GM18502 (cell line): ENCODE data around the gene DLL1.

Experiments
- ATAC-seq: cut with Tn5 transposase; IDR thresholded peaks from one replicate; pipeline ENCODE4 v1.9.1; 2021; ENCODE audit warnings: mild to moderate bottlenecking; ENCODE audit not compliant: unreplicated experiment, poor library complexity

DLL1 gene

DNA sequence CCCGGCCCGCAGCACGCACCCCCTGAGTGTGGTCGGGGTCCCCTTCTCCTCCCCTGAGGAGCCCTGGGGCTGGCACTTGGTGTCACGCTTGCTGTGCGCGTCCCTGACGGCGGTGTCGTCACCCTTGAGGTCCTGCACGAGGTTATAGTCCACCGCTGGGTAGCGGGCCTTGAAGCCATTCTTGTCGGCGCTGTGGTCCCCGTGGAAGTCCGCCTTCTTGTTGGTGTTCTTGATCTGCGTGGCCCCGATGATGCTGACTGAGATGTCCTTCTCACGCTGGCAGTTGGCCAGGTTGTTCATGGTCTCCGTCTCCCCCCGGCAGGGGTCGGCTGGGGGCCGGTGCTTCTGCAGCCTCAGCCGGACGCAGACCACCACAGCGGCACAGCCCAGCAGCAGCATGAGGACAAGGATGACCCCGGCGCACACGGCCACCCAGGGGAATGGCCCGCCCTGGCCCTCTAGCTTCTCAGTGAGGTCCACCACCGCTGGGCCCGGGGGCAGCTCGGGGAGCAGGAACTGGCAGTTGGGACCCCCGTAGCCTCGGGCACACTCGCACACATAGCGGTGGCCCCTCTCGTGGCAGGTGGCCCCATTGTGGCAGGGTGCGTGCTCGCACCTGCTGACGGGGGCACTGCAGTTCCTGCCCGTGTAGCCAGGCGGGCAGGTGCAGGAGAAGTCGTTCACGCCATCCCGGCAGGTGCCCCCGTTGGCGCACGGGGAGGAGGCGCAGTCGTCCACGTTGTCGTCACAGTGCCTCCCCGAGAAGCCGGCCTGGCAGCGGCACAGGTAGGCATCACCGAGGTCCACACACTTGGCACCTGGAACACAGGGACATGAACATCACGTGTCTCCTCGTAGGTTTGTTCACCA, 7.4 kb downstream of the DLL1 start:
- no peak for ATAC-seq

DNA sequence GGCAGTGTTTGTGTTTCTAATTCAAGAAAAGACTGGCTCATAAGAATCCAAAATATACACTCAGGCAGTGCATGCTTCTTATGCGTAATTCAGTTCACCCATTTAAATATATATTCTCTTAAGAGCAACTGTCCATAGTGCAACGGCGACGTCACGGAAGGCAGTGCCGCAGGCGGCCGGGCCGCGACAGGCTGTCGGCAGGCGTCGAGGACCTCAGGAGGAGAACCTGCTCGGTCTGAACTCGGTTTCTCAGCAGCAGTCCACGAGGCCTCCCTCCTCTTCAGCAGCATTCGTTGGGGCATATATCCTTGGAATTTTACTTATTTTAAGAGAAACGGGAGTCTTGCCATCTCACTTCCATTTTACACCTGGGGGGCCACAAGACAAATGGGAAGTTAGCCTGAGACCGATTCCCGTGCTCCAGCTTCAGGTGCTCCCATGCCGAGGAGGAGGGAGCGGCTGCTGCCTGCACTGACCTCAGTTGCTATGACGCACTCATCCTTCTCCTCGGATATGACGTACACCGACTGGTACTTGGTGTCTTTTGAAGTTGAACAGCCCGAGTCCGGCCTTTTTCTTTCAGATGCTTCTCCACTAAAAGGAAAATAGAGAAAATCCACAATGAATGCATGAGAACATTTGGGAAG, 8.2 kb downstream of the DLL1 start:
- no peak for ATAC-seq

DNA sequence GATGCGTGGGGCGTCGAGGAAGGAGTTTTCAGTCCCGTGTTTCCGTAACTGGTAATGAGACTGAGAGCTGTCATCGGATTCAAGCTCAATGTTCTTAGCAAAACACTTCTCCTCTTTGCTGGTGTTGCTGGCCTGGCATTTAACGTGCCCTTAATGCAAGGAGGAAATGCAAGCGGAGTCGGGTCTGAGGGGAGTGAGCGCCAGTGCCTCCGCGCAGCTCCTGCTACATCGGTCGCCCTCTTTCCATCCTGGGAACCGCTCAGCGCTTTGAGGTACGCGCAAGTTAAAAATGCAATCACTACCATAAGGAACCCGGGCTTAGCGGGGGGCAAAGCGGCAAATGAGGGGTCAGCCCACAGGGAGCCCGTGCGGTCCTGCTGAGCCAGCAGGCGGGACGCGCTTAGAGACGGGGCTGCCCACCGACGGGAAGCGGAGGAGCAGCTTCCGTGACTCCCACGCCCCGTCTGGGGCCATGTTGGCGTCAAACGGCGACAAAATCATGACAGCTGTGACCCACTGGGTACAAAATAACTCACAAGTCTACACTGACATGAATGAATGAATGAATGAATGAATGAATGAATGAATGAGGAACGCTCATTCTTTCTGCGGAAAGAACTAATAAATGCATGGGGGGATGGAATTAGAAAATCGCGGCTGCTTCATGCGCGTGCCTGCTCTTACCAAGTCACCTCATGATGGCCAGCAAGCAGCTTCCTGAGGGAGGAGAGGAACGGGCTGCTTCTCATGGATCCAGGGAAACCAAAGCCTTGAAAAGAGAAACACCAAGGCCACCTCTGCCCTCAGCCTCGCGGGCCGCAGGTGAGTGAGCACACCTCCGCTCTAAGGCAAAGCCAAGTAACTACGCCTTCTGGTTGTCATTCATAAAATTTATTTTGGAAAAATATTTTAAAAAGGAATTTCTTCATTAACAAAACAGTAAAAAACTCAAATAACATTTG, 9.3 kb downstream of the DLL1 start:
- no peak for ATAC-seq

DNA sequence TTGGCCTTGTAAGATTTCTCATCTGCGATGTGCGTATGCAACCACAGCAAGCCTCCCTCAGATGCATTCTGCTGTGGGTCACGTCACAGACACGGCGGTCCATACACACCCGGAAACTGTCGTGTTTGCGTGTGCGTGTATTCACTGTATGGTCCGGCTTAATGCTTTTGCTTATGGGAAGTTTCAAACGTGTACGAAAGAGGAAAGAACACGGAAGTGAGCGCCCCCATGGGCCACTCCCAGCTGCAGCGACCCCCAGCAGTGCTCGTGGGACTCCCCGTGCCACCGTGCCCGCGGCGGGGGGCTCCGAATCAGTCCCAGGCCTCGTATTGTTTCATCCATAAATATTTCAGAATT, 10.2 kb downstream of the DLL1 start:
- ATAC-seq, result no peak

DNA sequence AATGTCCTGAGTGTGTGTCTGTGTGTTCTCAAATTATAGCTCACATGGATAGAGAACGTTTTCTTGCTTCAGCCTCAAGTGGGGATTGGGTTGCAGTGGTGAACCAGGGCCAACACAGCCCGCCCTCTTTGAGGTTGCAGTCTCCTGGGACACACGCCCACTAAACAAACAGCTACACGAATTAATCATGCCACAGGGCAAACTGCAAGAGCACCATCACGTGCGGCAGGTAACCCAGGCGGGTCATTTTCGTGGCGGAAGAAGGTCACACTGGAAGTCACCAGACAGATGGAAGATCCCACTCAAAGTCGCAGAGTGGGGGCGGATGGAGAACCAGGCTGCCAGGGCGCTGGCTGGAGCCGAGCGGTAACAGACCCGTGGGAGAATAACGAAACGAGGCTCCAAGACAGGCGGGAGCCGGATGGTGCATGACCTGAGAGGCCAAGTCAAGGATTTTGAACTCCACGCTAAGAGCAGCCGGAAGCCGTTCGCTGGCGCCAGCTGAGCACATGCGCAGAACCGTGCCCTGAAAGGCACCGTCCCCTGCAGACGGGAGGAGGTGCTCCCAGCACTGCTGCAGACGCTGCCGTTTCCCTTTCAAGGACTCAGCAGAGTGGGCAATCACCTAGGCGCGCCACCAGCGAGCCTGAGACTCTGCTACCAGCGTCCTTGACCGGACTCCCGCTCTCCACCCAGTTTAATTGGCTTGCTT, 10.7 kb downstream of the DLL1 start:
- ATAC-seq, result no peak

DNA sequence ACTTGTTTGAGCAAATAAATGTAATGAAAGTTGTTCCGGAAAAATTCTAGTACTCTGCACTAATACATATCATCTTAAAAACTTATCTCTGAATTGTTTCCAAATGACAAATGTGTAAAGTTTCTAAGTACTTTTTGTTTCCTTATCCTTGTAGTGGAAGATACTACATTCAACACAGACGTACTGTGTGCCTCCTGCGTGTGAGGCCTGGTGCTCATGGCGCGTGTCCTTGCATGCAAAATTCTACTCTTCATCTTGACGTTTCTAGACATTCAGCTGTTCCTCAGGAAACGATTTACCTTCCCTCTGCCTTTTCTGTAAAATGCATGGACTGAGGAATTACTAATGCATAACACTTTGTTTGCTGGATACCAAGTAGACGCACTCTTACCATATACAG, 11.5 kb downstream of the DLL1 start:
- ATAC-seq, result no peak

DNA sequence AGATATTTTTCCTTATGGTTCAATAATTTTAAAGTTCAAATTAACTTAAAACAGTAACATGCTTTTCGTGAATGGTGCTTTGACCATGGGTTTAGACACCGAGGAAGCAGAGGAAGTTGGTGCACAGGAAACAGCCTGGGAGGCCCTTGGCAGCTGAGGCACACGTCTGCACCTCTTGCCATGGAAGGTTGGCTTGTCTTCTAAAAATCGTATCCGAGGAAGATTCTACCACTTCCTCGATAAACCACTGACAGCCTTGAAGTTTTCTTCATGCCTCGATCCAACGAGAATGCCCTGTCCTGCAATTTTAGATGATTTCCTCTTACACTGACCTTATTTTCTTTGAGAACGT, 12.2 kb downstream of the DLL1 start:
- ATAC-seq, result no peak

DNA sequence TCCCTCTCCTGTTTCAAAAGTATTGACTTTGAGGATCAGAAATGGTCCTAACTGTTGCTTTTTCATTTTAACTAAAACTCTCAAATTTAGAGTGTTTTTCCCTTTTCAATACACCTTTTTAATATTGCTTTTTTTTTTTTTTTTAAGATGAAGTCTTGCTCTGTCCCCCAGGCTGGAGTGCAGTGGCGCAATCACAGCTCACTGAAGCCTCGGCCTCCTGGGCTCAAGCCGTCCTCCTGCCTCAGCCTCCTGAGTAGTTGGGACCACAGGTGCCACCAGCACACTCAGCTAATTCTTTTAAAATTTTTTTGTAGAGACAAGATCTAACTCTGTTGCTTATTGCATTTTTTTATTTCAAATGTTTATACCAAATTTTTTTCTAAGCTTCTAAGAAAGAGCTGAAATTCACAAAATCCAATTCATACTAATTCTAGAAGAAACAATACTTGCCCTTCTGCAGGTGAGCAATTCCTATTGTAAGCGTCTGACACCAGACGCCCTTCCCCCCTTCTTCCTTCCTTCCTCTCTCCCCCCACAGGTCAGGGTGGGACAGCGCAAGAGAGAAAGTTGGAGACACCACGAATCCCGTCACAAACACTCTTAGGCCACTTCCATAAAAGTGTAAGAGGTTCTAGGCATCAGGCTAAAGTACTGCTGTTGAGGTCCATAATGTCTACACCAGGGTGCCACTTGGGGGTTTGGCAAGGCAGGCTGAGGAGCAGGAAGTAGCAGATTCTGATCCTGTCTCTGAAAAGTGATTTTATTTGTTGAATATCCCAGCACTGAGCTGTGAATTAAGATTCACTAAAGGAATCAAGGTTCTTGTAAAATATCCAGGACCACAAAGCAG, 12.8 kb downstream of the DLL1 start:
- no peak for ATAC-seq

DNA sequence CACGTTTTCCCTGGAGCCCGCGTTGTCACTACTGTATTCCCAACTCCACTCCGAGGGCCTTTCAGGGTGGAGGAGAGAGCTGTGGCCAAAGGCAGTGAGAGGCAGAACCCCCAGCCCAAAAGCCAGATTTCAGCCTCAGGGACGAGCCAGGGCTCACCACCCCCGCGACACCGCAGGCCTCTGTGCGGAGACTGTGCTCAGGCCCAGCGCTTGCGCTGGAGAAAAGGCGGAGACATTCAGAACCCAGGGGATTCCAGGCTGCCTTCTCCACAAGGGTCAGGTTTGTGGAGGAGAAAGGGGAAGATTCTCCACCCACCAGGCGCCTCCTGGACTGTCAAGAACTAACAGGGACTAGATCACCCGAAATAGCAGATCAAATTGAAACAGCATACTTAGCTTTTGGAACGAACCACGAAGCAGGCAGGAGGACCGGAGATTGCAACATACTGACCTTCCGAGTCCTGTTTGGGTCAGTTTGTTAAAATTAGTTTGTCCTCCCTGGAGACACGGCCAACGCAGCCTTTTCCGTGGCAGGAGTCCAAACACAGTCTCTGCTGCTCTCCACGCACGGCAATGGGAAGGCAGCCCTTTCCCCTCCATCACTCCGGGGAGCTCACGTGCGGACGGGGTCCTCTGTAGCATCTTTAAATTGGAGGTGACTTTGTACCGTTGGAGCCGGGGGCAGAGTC, 14.4 kb downstream of the DLL1 start:
- no peak for ATAC-seq

DNA sequence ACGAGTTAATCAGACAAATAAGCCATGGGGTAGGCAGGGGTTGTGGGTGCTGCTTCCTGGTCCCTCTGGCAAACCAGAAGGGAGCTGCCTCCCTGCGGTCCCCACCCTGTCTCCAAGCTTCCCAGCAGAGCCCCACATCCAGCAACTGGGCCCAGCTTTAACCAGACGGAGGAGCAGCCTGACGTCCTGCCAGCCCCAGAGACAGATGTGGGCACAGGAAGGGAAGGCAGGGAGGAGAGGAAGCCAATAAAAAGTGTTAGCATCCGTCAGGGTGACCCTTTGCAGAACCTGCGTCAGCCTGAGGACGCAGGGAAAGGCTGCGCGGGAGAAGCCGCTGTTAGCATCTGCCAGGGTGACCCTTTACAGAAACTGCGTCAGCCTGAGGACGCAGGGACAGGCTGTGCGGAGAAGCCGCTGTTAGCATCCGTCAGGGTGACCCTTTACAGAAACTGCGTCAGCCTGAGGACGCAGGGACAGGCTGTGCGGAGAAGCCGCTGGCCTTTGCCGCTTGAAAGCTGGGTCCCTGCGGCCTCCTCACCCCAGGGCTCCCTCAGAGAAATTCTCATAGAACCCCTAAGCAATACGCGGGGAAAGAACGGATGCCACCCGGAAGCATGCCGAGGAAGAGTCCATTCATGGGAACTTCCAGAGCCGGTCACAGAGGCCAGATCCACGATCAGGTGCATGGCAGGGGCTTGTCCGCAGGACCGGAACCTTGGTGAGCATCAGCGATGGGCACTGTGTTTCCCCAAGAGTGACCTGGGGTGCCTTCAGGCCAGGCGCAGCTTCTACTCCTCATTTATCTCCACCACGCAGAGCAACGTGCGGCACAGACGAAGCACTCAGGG, 15.9 kb downstream of the DLL1 start:
- ATAC-seq, result no peak

DNA sequence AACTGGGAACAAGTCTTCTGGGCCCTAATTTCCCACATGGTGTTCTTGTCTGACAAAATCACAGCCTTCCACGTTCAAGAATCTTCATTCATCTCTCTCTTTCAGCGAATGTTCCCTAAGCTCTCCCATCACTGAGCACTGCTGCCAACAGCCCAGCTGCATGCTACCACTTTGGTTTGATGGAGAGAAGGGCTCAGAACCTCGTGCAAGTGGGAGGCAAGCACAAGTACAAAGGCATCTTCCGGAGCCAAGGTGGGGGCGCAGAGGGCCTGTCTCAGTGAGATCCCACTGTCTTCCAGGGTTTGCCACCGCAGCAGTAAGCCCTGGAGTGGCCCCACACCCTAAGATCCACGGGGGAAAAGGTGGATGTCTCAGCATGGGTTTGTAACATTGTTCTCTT, 17.2 kb downstream of the DLL1 start:
- ATAC-seq, result no peak

DNA sequence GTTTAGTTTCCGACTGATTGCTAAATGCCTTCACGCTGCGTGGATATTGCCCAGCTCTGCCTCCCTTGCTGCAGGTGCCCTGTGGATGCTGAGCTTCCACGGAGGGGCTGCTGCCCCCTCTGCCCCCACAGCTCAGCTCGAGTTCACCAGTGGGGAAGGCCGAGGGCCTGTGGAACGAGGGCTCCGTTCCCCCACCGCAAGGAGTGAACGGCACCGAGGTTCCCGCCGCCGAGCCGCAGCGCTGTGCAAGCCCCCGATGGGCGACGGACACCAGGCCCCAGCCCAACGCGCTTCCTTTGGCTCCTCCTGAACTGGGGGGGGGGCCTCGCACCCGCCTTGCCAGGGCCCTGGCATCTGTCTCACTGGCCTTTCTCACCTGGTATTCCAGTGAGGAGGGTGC, 17.7 kb downstream of the DLL1 start:
- ATAC-seq, result no peak

DNA sequence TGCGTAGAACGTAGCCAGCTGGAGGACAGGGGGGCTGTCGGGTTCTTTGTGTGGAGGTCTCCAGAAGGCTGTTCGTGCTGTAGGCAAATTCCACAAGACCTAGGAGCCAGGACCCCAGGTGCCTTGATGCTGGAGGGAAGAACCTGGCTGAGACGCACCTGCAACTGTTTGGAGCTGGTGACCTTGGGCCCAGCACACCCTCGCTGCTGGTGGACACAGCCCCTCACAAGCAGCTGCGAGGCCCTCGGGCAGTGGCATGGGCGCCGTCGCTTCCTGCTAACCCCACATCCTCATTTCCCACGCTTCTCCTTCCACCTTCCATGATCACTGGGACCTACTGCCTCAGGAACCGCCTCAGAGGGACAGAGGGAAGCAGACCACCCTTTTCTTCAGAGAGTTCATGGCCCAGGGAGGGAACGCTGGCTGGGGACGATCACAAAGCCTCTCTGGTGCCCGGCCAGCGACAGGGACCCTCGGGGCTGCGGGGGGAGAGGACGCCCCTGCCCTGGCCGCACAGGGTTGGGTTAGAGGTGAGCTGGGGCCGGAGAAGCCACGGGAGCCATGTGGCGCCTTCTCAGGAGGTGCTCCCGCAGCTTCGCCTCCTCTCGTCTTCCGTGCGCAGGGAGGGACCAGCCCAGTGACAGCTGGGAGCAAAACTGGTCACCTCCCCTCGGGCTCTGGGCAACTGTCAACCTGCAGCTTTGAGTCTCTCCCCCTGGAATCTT, 18.4 kb downstream of the DLL1 start:
- ATAC-seq, result no peak

DNA sequence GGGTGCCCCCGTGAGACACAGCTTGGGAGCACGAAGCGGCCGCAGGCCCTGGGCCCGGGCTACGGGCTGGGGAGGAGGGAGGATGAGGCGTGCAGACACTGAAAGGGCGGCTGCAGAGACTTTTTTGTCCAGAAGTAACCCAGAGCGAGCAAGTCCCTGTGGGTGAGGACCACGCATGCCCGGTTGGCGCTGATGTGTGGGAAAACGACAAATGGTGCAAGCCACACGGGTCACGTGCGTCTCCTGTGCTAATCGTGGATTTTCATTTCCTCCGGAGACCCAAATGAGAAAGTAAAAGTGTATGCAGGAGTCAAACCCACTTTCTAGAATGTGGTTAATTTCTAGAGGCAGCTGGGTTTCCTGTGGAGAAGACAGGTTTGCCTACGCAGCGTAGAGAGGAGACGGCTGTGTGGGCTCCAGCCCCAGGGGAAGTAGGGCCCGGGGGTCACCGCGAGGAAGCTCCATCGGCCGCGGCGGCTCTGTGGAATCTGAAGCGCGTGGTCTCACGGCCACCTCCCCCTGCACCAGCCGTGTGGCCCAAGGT, 19.0 kb downstream of the DLL1 start:
- ATAC-seq, result peak; percentile 97

DNA sequence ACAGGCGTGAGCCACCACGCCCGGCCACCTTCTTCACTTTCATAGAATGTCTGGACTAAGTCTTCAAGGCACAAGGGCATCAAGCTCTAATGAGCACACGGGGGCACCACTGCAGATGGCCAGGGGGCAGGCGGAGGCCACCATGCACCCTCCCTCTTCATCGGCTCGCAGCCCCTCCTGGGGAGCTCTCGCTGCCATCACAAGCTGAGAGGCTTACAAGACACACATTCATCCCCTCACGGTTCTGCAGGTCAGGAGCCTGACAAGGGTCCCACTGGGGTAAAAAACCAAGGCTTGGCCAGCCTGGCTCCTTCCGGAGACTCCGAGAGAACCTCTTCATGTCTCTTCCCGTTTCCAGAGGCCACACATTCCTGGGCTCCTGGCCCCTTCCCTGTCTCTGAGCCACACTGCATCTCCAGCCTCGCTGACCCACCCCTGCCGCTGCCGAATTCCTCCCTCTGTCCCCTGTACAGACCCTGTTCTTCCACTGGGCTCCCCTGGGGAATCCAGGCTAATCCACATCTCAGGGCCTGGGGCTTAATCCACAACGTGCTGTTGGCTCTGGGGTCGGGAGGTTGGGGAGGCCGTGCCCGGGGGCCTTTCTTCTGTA, 19.8 kb downstream of the DLL1 start:
- no peak for ATAC-seq

DNA sequence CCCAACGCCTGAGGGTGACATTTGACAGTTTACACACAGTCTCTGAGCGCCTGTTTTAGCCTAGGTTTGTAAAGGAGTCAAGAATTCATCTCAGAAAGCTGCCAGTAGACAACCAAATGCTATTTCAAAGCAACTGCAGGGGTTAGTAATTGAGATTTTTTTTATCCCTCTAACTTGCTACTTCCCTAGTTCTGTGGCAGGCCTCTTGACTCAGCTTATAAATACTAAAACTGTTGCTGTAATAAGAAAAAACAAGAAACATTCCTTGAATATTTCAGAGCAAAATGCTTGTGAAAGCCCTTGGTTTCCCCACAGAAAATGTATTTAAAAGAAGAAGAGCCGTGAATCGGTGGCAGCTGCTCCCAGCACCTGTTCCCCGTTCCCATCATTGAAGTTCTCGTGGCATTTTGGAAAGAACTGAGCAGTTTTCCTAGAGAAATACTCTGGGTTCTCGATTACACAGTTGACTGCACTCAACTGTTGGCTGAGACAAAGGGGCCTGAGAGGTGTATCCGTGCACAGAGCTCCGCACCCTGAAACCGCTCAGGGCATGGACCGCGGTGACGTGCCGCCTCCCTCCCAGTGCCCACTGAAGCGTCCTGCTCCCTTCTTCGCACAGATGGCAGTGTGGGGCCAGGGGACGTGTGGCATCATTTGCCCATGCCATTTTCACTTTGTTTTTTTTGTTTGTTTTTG, 20.9 kb downstream of the DLL1 start:
- no peak for ATAC-seq
